NT2/D1 (cell line): ENCODE data around the gene GMDS.

ENCODE experiments used
- SUZ12 ChIP-seq: IDR thresholded peaks from 2 replicates; pipeline ENCODE4 v1.6.1; 2011; ENCODE audit not compliant: insufficient read length, insufficient read depth; ENCODE audit errors: extremely low read depth
- YY1 ChIP-seq: IDR thresholded peaks from 2 replicates; pipeline ENCODE4 v1.6.1; 2011; ENCODE audit not compliant: insufficient read length, insufficient read depth

- TF ChIP-seq SUZ12 (no peak), YY1 (no peak)
These were observed 98.1 kb downstream of the GMDS start for GRCh38 chr6:2147261-2147660.
